ENCODE measurements around the gene PI4KB. TPM values are rescaled to one million over a fixed set of nuclear protein-coding genes. Genes with fewer than 3 reads are reported as not detected.

The PI4KB gene
- total and polyA plus RNA-seq, 2 donors from 2014 or later = 43.5 to 60.9 TPM

DNA sequence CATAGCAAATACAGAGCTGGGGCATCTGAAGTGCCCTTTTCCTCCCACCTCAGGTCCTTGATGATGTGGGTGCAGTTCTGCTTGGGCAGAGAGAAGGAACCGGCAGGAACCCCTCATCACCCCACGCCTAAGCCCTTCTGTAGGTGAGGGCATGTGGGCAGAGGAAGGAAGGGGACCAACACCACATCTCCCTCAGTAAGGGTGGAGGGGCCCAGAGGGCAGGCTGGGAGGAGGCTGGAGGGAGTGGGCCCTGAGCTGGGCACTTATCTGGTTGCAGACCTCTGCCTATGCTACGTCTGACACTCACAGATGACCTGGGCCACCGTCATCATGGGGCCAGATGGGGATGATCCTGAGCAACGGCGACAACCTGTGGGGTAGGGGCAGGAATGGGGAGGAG, 34.1 kb downstream of the PI4KB start:
- Histone ChIP-seq H3K36me3 (ENCODE audit: control insufficient read depth in 2 of 3, insufficient read depth in 3 of 3, low read length in 3 of 3) (peaks cover 0 to 57% (median 48%) of the 10 kb centered on the region in 3 donors), H3K4me1 (ENCODE audit: control insufficient read depth in 2 of 3, insufficient read depth in 2 of 3, low read depth in 1 of 3, low read length in 3 of 3) (no peaks in the 10 kb centered on the region), H3K9me3 (ENCODE audit: control insufficient read depth in 2 of 3, insufficient read depth in 1 of 3, low read length in 3 of 3) (no peaks in the 10 kb centered on the region), H3K4me3 (ENCODE audit: low read length in 3 of 3) (no peak overlapping the region), H3K27me3 (ENCODE audit: control insufficient read depth, insufficient read depth, low read length) (no peaks in the 10 kb centered on the region), H3K27ac (ENCODE audit: low read depth in 2 of 2, low read length in 2 of 2) (no peak overlapping the region), H3K9ac (ENCODE audit: low read length in 3 of 3) (no peak overlapping the region)
- intact Hi-C loops (cut with DNase I) = no loop called here
- FAIRE-seq (no peak), DNase-seq (no peak)
- TF ChIP-seq, protein P1, sequence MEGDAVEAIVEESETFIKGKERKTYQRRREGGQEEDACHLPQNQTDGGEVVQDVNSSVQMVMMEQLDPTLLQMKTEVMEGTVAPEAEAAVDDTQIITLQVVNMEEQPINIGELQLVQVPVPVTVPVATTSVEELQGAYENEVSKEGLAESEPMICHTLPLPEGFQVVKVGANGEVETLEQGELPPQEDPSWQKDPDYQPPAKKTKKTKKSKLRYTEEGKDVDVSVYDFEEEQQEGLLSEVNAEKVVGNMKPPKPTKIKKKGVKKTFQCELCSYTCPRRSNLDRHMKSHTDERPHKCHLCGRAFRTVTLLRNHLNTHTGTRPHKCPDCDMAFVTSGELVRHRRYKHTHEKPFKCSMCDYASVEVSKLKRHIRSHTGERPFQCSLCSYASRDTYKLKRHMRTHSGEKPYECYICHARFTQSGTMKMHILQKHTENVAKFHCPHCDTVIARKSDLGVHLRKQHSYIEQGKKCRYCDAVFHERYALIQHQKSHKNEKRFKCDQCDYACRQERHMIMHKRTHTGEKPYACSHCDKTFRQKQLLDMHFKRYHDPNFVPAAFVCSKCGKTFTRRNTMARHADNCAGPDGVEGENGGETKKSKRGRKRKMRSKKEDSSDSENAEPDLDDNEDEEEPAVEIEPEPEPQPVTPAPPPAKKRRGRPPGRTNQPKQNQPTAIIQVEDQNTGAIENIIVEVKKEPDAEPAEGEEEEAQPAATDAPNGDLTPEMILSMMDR (IDR thresholded peaks at IDR 0.05; ENCODE audit: borderline replicate concordance, extremely low read depth, insufficient read depth) = no peak

DNA sequence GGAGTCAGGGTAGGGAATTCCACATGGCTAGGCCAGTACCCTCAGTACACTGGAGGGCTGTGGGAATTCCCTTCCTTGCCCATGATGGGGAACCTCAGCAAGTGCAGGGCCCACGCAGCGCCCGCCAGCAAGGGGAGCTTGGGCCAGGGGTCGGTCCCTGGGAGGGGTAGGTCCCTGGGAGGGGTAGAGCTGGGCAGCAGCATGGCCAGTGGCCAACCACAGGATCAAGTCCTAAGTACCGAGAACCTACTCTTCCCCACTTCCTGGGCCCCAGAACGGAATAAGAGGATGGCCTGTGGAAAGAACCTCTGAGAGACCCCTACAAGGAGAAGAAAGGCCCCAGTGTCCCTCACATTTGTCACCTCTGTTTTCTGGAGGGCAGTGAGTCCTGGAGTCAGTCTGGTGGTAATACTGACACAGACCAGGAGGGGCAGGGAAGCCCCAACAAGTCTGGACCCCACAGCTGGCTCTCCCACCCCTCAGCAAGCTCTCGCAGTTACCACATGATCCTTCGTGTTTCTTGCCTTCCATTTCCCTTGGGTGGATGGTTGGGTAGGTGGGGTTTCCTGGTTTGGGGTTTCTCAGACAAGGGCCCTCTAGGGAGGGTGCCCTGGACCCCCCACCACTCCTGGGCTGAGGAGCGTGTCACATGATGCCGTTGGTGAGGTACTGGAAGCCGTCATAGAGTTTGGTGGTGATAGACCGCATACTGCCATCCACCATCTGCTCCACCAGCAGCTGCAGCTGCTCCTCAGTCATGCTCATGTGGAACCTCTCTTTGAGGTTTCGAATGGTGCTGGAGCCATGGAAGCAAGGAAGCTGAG, 34.8 kb downstream of the PI4KB start:
- intact Hi-C loops (cut with DNase I) = no loop called here
- Histone ChIP-seq H3K9ac (ENCODE audit: low read length in 3 of 3) (no peak overlapping the region), H3K4me3 (ENCODE audit: low read length in 3 of 3) (no peak overlapping the region), H3K36me3 (ENCODE audit: control insufficient read depth in 2 of 3, insufficient read depth in 3 of 3, low read length in 3 of 3) (peaks cover 0 to 57% (median 51%) of the 10 kb centered on the region in 3 donors), H3K4me1 (ENCODE audit: control insufficient read depth in 2 of 3, insufficient read depth in 2 of 3, low read depth in 1 of 3, low read length in 3 of 3) (no peaks in the 10 kb centered on the region), H3K27me3 (ENCODE audit: control insufficient read depth, insufficient read depth, low read length) (no peaks in the 10 kb centered on the region), H3K9me3 (ENCODE audit: control insufficient read depth in 2 of 3, insufficient read depth in 1 of 3, low read length in 3 of 3) (no peaks in the 10 kb centered on the region), H3K27ac (ENCODE audit: low read depth in 2 of 2, low read length in 2 of 2) (no peak overlapping the region)
- TF ChIP-seq, protein P1 (IDR thresholded peaks at IDR 0.05; ENCODE audit: borderline replicate concordance, extremely low read depth, insufficient read depth) = no peak
- no peak for FAIRE-seq
- no peak for DNase-seq

DNA sequence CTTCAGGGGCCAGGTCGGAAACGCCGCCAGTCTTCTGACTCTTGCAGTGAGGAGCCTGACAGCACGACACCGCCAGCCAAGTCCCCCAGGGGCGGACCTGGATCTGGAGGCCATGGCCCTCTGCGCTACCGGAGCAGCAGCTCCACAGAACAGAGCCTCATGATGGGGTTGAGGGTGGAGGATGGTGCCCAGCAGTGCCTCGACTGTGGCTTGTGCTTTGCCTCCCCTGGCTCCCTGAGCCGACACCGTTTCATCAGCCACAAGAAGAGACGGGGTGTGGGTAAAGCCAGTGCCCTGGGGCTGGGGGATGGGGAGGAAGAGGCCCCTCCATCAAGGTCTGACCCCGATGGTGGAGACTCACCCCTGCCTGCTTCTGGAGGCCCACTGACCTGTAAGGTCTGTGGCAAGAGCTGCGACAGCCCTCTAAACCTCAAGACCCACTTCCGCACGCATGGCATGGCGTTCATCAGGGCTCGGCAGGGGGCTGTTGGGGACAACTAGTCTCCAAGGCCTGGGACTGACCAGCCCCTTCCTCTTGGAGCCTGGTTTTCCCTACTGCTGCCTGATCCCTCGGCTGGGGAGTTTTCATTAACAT, 36.4 kb downstream of the PI4KB start:
- TF ChIP-seq, protein P1 (IDR thresholded peaks at IDR 0.05; ENCODE audit: borderline replicate concordance, extremely low read depth, insufficient read depth) = no peak
- DNase-seq = no peak
- H3K9ac ChIP-seq (ENCODE audit: low read length in 3 of 3) = no peak overlapping the region
- no peaks in the 10 kb centered on the region for H3K4me1 ChIP-seq (ENCODE audit: control insufficient read depth in 2 of 3, insufficient read depth in 2 of 3, low read depth in 1 of 3, low read length in 3 of 3)
- H3K9me3 ChIP-seq (ENCODE audit: control insufficient read depth in 2 of 3, insufficient read depth in 1 of 3, low read length in 3 of 3) = no peaks in the 10 kb centered on the region
- H3K27ac ChIP-seq (ENCODE audit: low read depth in 2 of 2, low read length in 2 of 2) = no peak overlapping the region
- FAIRE-seq = no peak
- H3K36me3 ChIP-seq (ENCODE audit: control insufficient read depth in 2 of 3, insufficient read depth in 3 of 3, low read length in 3 of 3) = peaks cover 0 to 64% (median 52%) of the 10 kb centered on the region in 3 donors
- no peaks in the 10 kb centered on the region for H3K27me3 ChIP-seq (ENCODE audit: control insufficient read depth, insufficient read depth, low read length)
- intact Hi-C loops (cut with DNase I) = no loop called here
- no peak overlapping the region for H3K4me3 ChIP-seq (ENCODE audit: low read length in 3 of 3)
